Activated T-helper 2 cell treated with anti-CD3 and anti-CD28 coated beads, Interferon-gamma antibody, Interleukin-2, Interleukin-4, amounts not matched to agents 10 μg/mL and 5 μg/mL and 100 μg/mL, durations not matched to agents 14 hours and 24 hours and 36 hours (primary cell): ENCODE data around the gene GRK4. TPM values are rescaled to one million over a fixed set of nuclear protein-coding genes. Genes with fewer than 3 reads are reported as not detected.

ENCODE experiments used
- DNase-seq: peaks from one replicate; pipeline ENCODE4 v3.0.0; 2021; ENCODE audit warnings: low spot score
- H3K27ac Mint-ChIP-seq: one replicate; pipeline ENCODE4 v1.8.0; 2021; ENCODE audit warnings: mixed read lengths
- H3K27me3 Mint-ChIP-seq: one replicate; pipeline ENCODE4 v1.8.0; 2021; ENCODE audit warnings: low read depth, mixed read lengths
- H3K36me3 Mint-ChIP-seq: one replicate; pipeline ENCODE4 v1.8.0; 2021; ENCODE audit warnings: low read depth, mixed read lengths
- H3K4me1 Mint-ChIP-seq: one replicate; pipeline ENCODE4 v1.8.0; 2021; ENCODE audit warnings: low read depth, mixed read lengths
- H3K4me3 Mint-ChIP-seq: one replicate; pipeline ENCODE4 v1.8.0; 2021; ENCODE audit warnings: low read depth, mild to moderate bottlenecking, moderate library complexity, mixed read lengths
- H3K9me3 Mint-ChIP-seq: one replicate; pipeline ENCODE4 v1.8.0; 2021; ENCODE audit warnings: mixed read lengths
- intact Hi-C: fragments of 100-400 bp; cut with micrococcal nuclease; formaldehyde crosslinking; loops from one replicate; pipeline ENCODE4 v1.15.1; 2023
- total RNA-seq: library from RNA; stranded (reverse); gene quantifications from 2 replicates; pipeline ENCODE4 v1.2.3, GENCODE V29; 2022

The GRK4 gene
- total RNA-seq, 1 donor from 2014 or later, result 4.5 TPM

DNA sequence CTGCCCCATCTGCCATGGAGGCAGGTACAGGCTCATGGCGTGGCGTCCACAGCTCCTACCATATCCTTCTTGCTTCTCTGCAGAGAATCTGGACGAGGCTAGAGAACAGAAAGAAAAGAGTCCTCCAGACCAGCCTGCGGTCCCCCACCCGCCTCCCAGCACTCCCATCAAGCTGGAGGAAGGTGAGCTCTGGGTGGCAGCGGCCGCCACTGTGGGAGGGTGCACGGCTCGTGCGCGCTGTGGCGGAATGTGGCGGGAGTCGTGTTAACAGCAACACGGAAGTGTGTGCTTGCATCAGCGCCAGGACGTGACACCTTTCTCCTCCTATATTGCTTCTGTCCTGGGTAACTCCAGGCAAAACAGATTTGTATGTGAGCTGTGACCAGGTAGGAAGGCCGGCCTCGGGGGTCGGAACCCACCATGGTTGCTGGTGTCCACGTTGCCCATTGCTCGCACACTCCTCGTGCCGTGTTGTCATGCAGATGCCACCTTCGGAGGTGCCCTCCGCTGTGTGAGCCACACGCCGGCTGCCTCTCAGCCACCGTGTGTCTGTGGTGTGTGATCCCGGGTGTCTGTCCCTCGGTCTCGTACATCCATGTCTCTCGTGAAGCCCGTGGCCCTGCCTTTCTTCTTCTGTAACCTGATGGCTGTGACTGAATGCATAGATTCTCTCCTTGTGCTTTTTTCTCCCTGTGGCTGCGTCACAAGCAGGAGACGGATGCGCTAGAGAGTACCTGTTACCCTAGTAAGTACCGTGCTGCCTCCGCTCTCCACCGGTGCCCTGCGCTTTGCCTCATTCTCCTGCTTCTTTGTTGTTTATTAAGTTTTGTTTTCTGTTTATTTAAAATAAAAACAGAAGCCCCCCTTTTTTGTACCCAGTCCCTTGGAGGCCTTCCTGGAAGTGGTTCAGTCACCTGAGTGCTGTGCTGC lies 37.2 kb upstream of the GRK4 start:
- Mint-ChIP-seq H3K36me3 (peaks cover 74% of the 10 kb centered on the region), H3K27me3 (no peaks in the 10 kb centered on the region), H3K27ac (no peak overlapping the region), H3K9me3 (no peaks in the 10 kb centered on the region), H3K4me3 (no peak overlapping the region), H3K4me1 (peaks cover 19% of the 10 kb centered on the region)
- intact Hi-C loops, result no loop called here
- no peak for DNase-seq

DNA sequence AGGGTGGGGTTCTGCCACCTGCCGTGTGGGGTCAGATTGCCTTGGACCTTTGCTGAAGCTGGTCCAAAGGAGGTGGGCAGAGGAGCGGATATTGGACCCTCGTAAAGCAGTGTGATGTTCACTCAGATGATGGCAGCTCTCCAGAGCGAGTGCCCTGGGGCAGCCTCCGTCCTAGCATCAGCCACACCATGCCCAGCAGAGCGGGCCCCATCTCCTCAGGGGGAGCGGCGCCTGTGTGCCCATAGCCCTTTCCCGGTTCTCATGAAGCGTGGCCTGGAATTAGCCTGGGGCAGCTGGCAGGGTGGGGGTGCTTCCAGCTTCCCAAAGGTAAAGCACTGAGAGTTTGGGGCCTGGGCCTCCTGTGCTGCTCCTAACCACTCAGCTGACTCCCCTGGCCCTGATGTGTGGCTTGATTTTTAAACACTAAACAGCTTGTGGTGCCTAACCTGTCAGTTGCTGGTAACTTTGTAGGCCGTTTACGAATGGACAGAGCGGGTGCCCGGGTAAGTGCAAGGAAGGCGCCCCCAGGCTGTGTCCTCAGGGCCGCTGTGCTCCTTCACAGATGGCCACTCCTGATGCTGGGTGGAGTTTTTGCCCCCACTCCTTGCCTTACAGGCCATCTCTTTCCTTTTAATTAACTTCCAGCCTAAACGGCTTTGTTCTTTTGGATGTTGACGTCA lies 36.2 kb upstream of the GRK4 start:
- Mint-ChIP-seq H3K27ac (peak overlapping the region; percentile 47), H3K36me3 (peaks cover 71% of the 10 kb centered on the region), H3K4me1 (peaks cover 15% of the 10 kb centered on the region), H3K27me3 (no peaks in the 10 kb centered on the region), H3K9me3 (no peaks in the 10 kb centered on the region), H3K4me3 (no peak overlapping the region)
- intact Hi-C loops, result no loop called here
- no peak for DNase-seq

DNA sequence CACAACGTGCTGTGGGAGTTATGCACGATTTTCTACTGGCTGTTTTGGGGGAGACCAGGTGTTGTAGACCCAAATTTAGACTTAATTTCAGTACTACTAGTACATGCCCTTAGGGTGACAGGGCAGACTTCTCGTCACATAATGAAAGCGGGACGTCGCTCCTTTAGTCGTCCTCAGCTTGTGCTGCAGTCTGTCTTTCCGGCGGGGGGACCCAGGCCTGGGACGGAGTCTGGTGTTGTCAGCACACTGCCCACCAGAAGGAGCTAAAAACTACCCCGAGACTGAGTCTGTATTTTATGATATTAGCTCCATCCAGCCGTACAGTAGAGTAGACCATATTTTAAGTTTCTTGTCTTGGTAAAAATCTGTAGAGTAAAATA lies 35.7 kb upstream of the GRK4 start:
- peaks cover 13% of the 10 kb centered on the region for H3K4me1 Mint-ChIP-seq
- H3K27me3 Mint-ChIP-seq, result no peaks in the 10 kb centered on the region
- no peak for DNase-seq
- H3K9me3 Mint-ChIP-seq, result no peaks in the 10 kb centered on the region
- intact Hi-C loops, result no loop called here
- H3K36me3 Mint-ChIP-seq, result peaks cover 68% of the 10 kb centered on the region
- H3K27ac Mint-ChIP-seq, result peak overlapping the region; percentile 47
- no peak overlapping the region for H3K4me3 Mint-ChIP-seq

DNA sequence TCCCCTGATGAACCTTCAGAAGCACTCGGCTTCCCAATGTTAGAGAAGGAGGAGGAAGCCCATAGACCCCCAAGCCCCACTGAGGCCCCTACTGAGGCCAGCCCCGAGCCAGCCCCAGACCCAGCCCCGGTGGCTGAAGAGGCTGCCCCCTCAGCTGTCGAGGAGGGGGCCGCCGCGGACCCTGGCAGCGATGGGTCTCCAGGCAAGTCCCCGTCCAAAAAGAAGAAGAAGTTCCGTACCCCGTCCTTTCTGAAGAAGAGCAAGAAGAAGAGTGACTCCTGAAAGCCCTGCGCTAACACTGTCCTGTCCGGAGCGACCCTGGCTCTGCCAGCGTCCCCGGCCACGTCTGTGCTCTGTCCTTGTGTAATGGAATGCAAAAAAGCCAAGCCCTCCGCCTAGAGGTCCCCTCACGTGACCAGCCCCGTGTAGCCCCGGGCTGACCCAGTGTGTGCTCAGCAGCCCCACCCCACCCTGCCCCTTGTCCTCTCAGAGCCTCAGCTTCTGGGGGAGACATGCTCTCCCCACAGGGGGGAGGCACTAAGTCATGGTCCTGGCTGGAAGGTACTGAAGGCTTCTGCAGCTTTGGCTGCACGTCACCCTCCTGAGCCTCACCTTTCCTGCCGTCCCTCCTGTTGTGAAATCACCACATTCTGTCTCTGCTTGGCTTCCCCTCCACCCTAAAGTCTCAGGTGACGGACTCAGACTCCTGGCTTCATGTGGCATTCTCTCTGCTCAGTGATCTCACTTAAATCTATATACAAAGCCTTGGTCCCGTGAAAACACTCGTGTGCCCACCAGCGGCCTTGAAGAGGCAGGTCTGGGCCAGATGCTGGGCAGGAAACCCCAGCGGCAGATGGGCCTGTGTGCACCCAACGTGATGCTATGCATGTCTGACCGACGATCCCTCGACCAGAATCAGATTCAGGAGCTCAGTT lies 34.9 kb upstream of the GRK4 start:
- intact Hi-C loops, result no loop called here
- H3K27me3 Mint-ChIP-seq, result no peaks in the 10 kb centered on the region
- H3K27ac Mint-ChIP-seq, result peak overlapping the region; percentile 47
- peaks cover 72% of the 10 kb centered on the region for H3K36me3 Mint-ChIP-seq
- no peak for DNase-seq
- H3K4me3 Mint-ChIP-seq, result no peak overlapping the region
- peaks cover 15% of the 10 kb centered on the region for H3K4me1 Mint-ChIP-seq
- no peaks in the 10 kb centered on the region for H3K9me3 Mint-ChIP-seq

DNA sequence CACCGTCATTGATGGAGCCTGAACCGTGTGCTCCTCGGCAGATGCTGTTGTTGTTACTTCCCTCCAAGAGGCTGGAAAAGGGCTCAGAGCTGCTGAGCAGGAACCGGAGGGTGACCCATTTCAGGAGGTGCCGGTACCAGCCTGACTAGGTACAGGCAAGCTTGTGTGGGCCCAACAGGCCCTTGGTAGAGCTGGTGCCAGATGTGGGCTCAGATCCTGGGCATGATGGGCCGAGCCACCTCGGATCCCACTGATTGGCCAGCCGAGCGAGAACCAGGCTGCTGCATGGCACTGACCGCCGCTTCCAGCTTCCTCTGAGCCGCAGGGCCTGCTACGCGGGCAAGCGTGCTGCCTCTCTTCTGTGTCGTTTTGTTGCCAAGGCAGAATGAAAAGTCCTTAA lies 33.9 kb upstream of the GRK4 start:
- DNase-seq, result no peak

DNA sequence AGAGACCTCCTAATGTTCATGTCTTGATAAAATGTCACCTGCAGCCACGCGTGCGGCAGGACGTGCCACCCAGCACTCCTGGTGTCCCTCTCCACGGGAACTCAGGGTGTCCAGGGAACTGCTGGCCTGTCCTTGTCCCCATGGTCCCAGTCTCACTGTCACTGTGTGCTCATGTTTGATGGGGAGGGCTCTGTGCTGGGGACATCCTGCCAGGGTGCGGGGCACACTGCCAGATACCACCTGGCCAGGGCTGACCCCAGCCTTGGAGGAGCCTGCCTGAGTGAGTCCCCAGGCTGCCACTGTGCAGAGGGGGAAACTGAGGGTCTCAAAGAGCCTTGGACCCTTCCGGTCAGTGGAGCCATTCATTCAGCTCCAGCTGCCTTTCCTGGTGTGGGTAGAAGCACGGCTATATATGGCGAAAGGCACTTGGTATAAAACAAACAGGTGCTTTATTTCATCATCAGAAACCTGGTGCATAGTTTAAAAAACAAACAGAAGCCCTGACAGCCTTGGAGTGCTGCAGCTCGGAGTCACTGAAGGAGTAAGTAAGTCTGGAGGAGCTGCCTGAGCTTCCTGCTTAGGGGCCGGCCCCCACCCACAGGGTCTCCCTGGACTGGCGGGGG lies 33.1 kb upstream of the GRK4 start:
- H3K9me3 Mint-ChIP-seq, result no peaks in the 10 kb centered on the region
- peaks cover 12% of the 10 kb centered on the region for H3K4me1 Mint-ChIP-seq
- no peak for DNase-seq
- peaks cover 60% of the 10 kb centered on the region for H3K36me3 Mint-ChIP-seq
- peak overlapping the region; percentile 30 for H3K4me3 Mint-ChIP-seq
- H3K27ac Mint-ChIP-seq, result no peak overlapping the region
- no peaks in the 10 kb centered on the region for H3K27me3 Mint-ChIP-seq
- intact Hi-C loops, result no loop called here

More for the DNA sequence above, 33.9 kb upstream of the GRK4 start:
- H3K9me3 Mint-ChIP-seq, result no peaks in the 10 kb centered on the region
- peaks cover 12% of the 10 kb centered on the region for H3K4me1 Mint-ChIP-seq
- peaks cover 66% of the 10 kb centered on the region for H3K36me3 Mint-ChIP-seq
- H3K27ac Mint-ChIP-seq, result peak overlapping the region; percentile 33
- intact Hi-C loops, result no loop called here
- H3K4me3 Mint-ChIP-seq, result no peak overlapping the region
- H3K27me3 Mint-ChIP-seq, result no peaks in the 10 kb centered on the region

DNA sequence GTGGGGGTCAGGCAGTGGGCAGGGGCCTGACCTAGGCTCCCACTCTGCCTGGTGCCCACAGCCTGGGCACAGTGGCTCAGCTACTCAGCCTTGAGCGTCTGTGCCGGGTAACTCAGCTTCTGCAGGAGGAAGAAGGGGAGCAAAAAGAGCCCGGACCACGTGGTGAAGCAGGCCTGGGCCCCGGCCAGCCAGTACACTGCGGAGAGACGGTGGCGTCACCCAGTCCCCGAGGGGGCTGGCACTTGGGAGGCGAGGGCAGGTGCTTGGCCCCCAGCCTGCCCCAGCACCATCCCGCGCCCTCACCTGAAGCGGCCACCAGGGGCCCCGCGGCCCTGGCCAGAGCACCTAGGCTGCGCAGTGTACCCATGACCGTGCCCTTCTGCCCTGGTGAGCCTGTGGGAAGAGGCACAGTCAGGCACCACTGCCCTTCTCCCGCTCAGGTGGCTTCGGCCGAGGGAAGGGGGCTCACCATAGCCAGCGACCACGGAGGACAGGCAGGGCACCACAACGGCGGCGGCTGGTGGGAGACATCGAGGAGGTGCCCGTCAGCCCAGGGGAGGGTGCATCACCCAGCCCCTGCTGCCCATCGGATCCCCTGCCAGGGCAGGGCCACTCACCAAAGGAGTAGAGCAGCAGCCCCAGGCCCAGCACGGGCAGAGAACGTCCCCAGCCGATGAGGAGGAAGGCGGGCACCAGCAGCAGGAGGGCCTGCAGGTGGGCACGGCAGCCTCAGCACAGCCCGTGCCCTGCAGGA lies 32.4 kb upstream of the GRK4 start:
- H3K36me3 Mint-ChIP-seq, result peaks cover 63% of the 10 kb centered on the region
- H3K27ac Mint-ChIP-seq, result peak overlapping the region; percentile 82
- H3K9me3 Mint-ChIP-seq, result no peaks in the 10 kb centered on the region
- intact Hi-C loops, result no loop called here
- DNase-seq, result no peak
- H3K4me3 Mint-ChIP-seq, result peak overlapping the region; percentile 30
- H3K27me3 Mint-ChIP-seq, result no peaks in the 10 kb centered on the region
- H3K4me1 Mint-ChIP-seq, result peaks cover 17% of the 10 kb centered on the region

DNA sequence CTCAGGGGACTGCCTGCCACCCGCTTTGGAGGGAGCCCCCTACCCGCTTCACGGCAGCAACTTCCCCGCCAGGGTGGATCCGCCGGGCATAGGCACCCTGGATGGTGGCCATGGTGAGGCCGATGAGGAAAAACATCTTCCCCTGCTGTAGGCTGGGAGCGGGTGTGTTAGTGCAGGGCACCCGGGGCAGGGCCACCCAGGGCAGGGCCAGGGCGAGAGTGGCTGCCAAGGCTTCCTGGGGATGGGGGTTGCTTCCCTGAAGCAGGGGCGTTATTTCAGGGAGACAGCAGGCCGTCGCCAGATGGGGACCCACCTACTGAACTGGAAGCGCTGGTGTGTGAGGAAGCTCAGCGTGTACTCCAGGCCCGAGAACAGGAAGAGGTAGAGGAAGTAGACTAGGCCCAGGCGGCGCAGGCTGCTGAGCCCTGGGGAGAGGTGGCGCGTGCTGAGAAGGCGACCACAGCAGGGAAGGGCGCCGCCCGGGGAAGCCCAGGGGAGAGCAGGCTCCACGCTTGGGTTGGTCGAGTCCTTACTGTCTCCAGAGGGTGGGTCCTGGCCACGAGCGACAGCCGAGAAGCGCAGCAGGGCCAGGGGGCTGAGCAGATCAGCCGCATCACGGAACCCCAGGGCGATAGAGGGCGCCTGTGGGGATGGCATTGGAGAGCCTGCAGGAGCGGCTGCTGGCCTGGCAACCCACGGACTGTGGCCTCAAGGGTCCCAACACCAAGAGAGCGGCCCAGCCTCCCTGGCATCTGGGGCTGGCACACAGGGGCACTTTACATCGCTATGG lies 31.7 kb upstream of the GRK4 start:
- no peaks in the 10 kb centered on the region for H3K27me3 Mint-ChIP-seq
- H3K27ac Mint-ChIP-seq, result peak overlapping the region; percentile 82
- intact Hi-C loops, result no loop called here

DNA sequence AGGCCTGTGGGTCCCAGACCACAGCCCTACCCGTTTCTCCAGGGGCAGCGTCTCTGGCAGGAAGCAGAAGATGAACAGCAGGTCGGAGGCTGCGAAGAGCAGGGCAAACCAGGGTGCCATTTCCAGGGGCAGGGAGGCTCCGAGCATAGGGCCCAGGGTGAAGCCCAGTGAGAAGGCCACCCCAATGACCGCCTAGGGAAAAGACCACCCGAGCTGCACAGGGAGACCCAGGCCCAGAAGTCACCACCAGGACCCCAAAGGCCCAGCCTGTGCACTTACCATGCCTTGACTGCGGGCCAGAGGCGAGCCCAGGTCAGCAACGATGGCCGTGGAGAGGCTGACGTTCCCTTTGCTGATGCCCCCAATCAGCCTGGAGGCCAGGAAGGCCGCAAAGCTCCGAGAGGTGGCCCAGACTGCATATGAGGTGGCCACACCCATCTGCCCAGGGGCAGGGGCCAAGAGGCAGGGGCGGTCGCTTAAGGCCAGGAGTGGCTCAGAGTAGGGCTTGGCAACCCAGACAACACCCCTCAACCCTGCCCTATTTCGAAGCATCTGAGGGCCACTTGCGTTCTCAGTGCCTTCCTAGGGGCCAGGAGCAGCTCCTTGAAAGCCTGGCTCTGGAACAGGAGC lies 30.9 kb upstream of the GRK4 start:
- Mint-ChIP-seq H3K9me3 (no peaks in the 10 kb centered on the region), H3K27ac (peak overlapping the region; percentile 96), H3K4me3 (peak overlapping the region; percentile 96), H3K27me3 (no peaks in the 10 kb centered on the region), H3K36me3 (peaks cover 67% of the 10 kb centered on the region), H3K4me1 (peaks cover 31% of the 10 kb centered on the region)
- DNase-seq, result no peak
- intact Hi-C loops, result no loop called here

More for the DNA sequence above, 31.7 kb upstream of the GRK4 start:
- Mint-ChIP-seq H3K4me3 (peak overlapping the region; percentile 96), H3K36me3 (peaks cover 66% of the 10 kb centered on the region), H3K9me3 (no peaks in the 10 kb centered on the region), H3K4me1 (peaks cover 24% of the 10 kb centered on the region)
- DNase-seq, result peak; percentile 55

DNA sequence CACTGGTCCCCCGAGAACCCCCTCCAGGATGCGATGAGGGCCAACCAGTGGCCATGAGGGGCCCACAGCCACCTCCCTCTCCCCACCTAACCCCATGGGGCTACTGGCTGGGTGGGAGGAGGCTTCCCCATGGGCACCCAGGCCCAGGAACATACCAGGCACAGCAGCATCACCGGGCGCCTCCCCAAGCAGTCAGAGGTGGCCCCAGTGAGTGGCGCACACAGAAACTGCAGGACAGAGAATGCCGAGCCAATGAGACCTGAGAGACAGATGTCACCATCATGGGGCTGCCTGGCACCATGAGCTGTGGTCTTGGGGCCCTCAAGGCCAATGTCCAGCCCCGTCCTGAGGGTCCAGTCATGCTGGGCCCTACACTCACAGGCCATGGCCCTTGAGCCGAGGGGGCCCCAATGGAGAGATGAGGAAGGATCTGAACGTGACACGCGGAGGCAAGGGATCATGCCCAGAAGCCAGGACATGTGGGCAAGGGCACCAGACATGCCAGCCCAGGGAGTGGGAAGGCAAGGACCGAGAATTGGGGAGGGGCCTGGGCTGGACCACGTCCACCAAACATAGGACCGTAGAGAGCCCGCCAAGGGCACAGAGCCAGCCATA lies 30.3 kb upstream of the GRK4 start:
- DNase-seq, result no peak
- peak overlapping the region; percentile 96 for H3K27ac Mint-ChIP-seq
- no peaks in the 10 kb centered on the region for H3K9me3 Mint-ChIP-seq
- H3K4me1 Mint-ChIP-seq, result peaks cover 36% of the 10 kb centered on the region
- H3K36me3 Mint-ChIP-seq, result peaks cover 67% of the 10 kb centered on the region
- intact Hi-C loops, result no loop called here
- peak overlapping the region; percentile 96 for H3K4me3 Mint-ChIP-seq
- no peaks in the 10 kb centered on the region for H3K27me3 Mint-ChIP-seq
